ENCODE results near the gene TESK2.
A peak's percentile ranks its signal among the peaks of the same experiment; 100 is the strongest.
"Not testable (repeated sequence)": the region's sequence is repeated elsewhere in the genome, so short reads cannot be mapped to it uniquely, and the experiment has no call there.

TESK2 gene

GRCh38 chr1:45518910-45519309, 27.9 kb upstream of the TESK2 start:
- Histone ChIP-seq H4K20me1 (ENCODE audit: insufficient read depth, low read length) (peaks cover 29% of the 10 kb centered on the region), H3K27me3 (ENCODE audit: insufficient read depth, low read length, poor library complexity) (no peaks in the 10 kb centered on the region), H3K9ac (ENCODE audit: low read depth, low read length) (0 out of 2 replicates have a peak overlapping the region, but pooled peaks have one; percentile 1), H3K79me2 (ENCODE audit: insufficient read depth, low read length) (peaks cover 58% of the 10 kb centered on the region), H3K27ac (ENCODE audit: low read length) (no peak overlapping the region), H3K4me3 (ENCODE audit: low read depth in 1 of 2, low read length in 2 of 2) (peak overlapping the region in 1 of 2 experiments; percentile 75; a peak in 1 of 4 replicates), H3K9me3 (ENCODE audit: insufficient read depth, low read length, severe bottlenecking) (no peaks in the 10 kb centered on the region), H3K36me3 (ENCODE audit: insufficient read depth, low read length) (peaks cover 47% of the 10 kb centered on the region), H3K4me1 (ENCODE audit: insufficient read depth, low read length) (peaks cover 46% of the 10 kb centered on the region), H3K4me2 (ENCODE audit: insufficient read depth, low read length) (peak overlapping the region; percentile 78), H2AFZ (ENCODE audit: low read depth, low read length) (no peak overlapping the region)
- TF ChIP-seq CTCF (IDR thresholded peaks at IDR 0.05; ENCODE audit: borderline replicate concordance, extremely low read depth, low read length, poor library complexity, severe bottlenecking) (no peak), EZH2 (IDR thresholded peaks at IDR 0.05; ENCODE audit: borderline replicate concordance, low read depth, low read length, severe bottlenecking) (no peak)
- no peak for ATAC-seq (ENCODE audit: insufficient read depth, low read depth)
- no peak for DNase-seq

GRCh38 chr1:45518366-45518765, 27.4 kb upstream of the TESK2 start:
- H3K4me2 ChIP-seq (ENCODE audit: insufficient read depth, low read length), result peak overlapping the region; percentile 78; the same call in 1 of the 2 replicates
- not testable (repeated sequence) for H3K27ac ChIP-seq (ENCODE audit: low read length)

GRCh38 chr1:45516465-45516864, 25.5 kb upstream of the TESK2 start:
- Histone ChIP-seq H3K79me2 (ENCODE audit: insufficient read depth, low read length) (peaks cover 54% of the 10 kb centered on the region), H2AFZ (ENCODE audit: low read depth, low read length) (no peak overlapping the region), H3K27me3 (ENCODE audit: insufficient read depth, low read length, poor library complexity) (no peaks in the 10 kb centered on the region), H4K20me1 (ENCODE audit: insufficient read depth, low read length) (peaks cover 32% of the 10 kb centered on the region), H3K27ac (ENCODE audit: low read length) (no peak overlapping the region), H3K4me3 (ENCODE audit: low read depth in 1 of 2, low read length in 2 of 2) (no peak overlapping the region), H3K36me3 (ENCODE audit: insufficient read depth, low read length) (peaks cover 71% of the 10 kb centered on the region), H3K9ac (ENCODE audit: low read depth, low read length) (no peak overlapping the region), H3K4me1 (ENCODE audit: insufficient read depth, low read length) (peaks cover 25% of the 10 kb centered on the region), H3K4me2 (ENCODE audit: insufficient read depth, low read length) (no peak overlapping the region), H3K9me3 (ENCODE audit: insufficient read depth, low read length, severe bottlenecking) (no peaks in the 10 kb centered on the region)
- no peak for TF ChIP-seq CTCF (IDR thresholded peaks at IDR 0.05; ENCODE audit: borderline replicate concordance, extremely low read depth, low read length, poor library complexity, severe bottlenecking)
- TF ChIP-seq EZH2 (IDR thresholded peaks at IDR 0.05; ENCODE audit: borderline replicate concordance, low read depth, low read length, severe bottlenecking), result no peak
- DNase-seq (no peak), ATAC-seq (ENCODE audit: insufficient read depth, low read depth) (no peak)

More at GRCh38 chr1:45518366-45518765, 27.4 kb upstream of the TESK2 start:
- not testable (repeated sequence) for ATAC-seq (ENCODE audit: insufficient read depth, low read depth); DNase-seq; H3K4me3 ChIP-seq (ENCODE audit: low read depth in 1 of 2, low read length in 2 of 2); H3K9me3 ChIP-seq (ENCODE audit: insufficient read depth, low read length, severe bottlenecking); H3K27me3 ChIP-seq (ENCODE audit: insufficient read depth, low read length, poor library complexity); H3K9ac ChIP-seq (ENCODE audit: low read depth, low read length); H2AFZ ChIP-seq (ENCODE audit: low read depth, low read length)
- Histone ChIP-seq H4K20me1 (ENCODE audit: insufficient read depth, low read length) (peaks cover 32% of the 10 kb centered on the region), H3K36me3 (ENCODE audit: insufficient read depth, low read length) (peaks cover 52% of the 10 kb centered on the region), H3K79me2 (ENCODE audit: insufficient read depth, low read length) (peaks cover 58% of the 10 kb centered on the region), H3K4me1 (ENCODE audit: insufficient read depth, low read length) (peaks cover 40% of the 10 kb centered on the region)

- no peak for ATAC-seq (ENCODE audit: insufficient read depth, low read depth)
- no peak overlapping the region for H3K4me2 ChIP-seq (ENCODE audit: insufficient read depth, low read length)
- no peaks in the 10 kb centered on the region for H3K27me3 ChIP-seq (ENCODE audit: insufficient read depth, low read length, poor library complexity)
- TF ChIP-seq CTCF (IDR thresholded peaks at IDR 0.05; ENCODE audit: borderline replicate concordance, extremely low read depth, low read length, poor library complexity, severe bottlenecking), result no peak
- TF ChIP-seq EZH2 (IDR thresholded peaks at IDR 0.05; ENCODE audit: borderline replicate concordance, low read depth, low read length, severe bottlenecking), result no peak
- H3K27ac ChIP-seq (ENCODE audit: low read length), result no peak overlapping the region
- no peak for DNase-seq
- H4K20me1 ChIP-seq (ENCODE audit: insufficient read depth, low read length), result peaks cover 32% of the 10 kb centered on the region
- peaks cover 76% of the 10 kb centered on the region for H3K36me3 ChIP-seq (ENCODE audit: insufficient read depth, low read length)
- H3K4me1 ChIP-seq (ENCODE audit: insufficient read depth, low read length), result peaks cover 25% of the 10 kb centered on the region
- no peak overlapping the region for H3K9ac ChIP-seq (ENCODE audit: low read depth, low read length)
- no peaks in the 10 kb centered on the region for H3K9me3 ChIP-seq (ENCODE audit: insufficient read depth, low read length, severe bottlenecking)
- peaks cover 50% of the 10 kb centered on the region for H3K79me2 ChIP-seq (ENCODE audit: insufficient read depth, low read length)
- H3K4me3 ChIP-seq (ENCODE audit: low read depth in 1 of 2, low read length in 2 of 2), result no peak overlapping the region
- H2AFZ ChIP-seq (ENCODE audit: low read depth, low read length), result no peak overlapping the region
Observed at GRCh38 chr1:45516036-45516435, 25.1 kb upstream of the TESK2 start.

- H3K4me2 ChIP-seq (ENCODE audit: insufficient read depth, low read length); H2AFZ ChIP-seq (ENCODE audit: low read depth, low read length); H3K4me1 ChIP-seq (ENCODE audit: insufficient read depth, low read length); H3K4me3 ChIP-seq (ENCODE audit: low read depth in 1 of 2, low read length in 2 of 2); DNase-seq; H3K9me3 ChIP-seq (ENCODE audit: insufficient read depth, low read length, severe bottlenecking); H3K27me3 ChIP-seq (ENCODE audit: insufficient read depth, low read length, poor library complexity); H3K9ac ChIP-seq (ENCODE audit: low read depth, low read length); H3K27ac ChIP-seq (ENCODE audit: low read length); ATAC-seq (ENCODE audit: insufficient read depth, low read depth): not testable (repeated sequence)
- Histone ChIP-seq H3K36me3 (ENCODE audit: insufficient read depth, low read length) (peaks cover 95% of the 10 kb centered on the region), H4K20me1 (ENCODE audit: insufficient read depth, low read length) (peaks cover 26% of the 10 kb centered on the region), H3K79me2 (ENCODE audit: insufficient read depth, low read length) (peaks cover 27% of the 10 kb centered on the region)
Observed at GRCh38 chr1:45513532-45514260, 22.7 kb upstream of the TESK2 start.
